Tibial nerve (tissue), 4 donors: Measurements from ENCODE around the gene SCUBE3.

Experiments
- CTCF ChIP-seq, 5 experiments: fragments of 200-600 bp in 3 of 5; fragments of 450-650 bp in 2 of 5; sonication (generic) in 3 of 5; IDR thresholded peaks; one replicate each; pipeline ENCODE4 v1.5.1; 2016 to 2019; ENCODE audit warnings: antibody characterized with exemption in 5 of 5, mild to moderate bottlenecking in 3 of 5, moderate library complexity in 2 of 5
- EP300 ChIP-seq, 2 donors: sonication (generic); formaldehyde crosslinking; IDR thresholded peaks; one replicate each; pipeline ENCODE4 v1.6.1; 2017; ENCODE audit warnings: antibody characterized with exemption in 2 of 2, mild to moderate bottlenecking in 1 of 2
- POLR2A ChIP-seq, 2 donors: fragments of 450-650 bp; IDR thresholded peaks; one replicate each; pipeline ENCODE4 v1.6.1; 2017; ENCODE audit warnings: antibody characterized with exemption in 2 of 2, mild to moderate bottlenecking in 2 of 2, moderate library complexity in 2 of 2

DNA sequence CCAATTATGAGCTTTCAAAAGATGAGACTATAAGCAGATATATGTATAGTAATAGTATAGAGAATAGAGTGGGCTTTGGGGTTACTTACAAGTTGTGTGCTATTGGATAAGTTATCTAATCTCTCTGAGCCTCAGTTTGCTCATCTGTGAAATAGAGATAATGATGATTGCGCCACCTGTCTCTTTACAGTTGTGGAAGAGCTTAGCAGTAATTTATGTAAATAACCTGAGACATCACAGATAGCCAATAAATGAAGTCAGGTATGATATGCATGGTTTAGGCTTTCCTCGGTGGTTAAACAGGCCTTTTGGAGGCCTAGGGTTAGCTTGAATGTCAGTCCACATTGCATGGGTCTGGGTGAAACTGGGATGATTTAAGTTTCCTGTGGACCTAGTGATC is 29.8 kb upstream of the SCUBE3 start:
- TF ChIP-seq POLR2A (IDR thresholded peaks at IDR 0.05) (no peak), CTCF (IDR thresholded peaks at IDR 0.05) (no peak), EP300 (IDR thresholded peaks at IDR 0.05) (no peak)
